K562 (cell line): ENCODE measurements around the gene DHX32. TPM values are rescaled to one million over a fixed set of nuclear protein-coding genes. Genes with fewer than 3 reads are reported as not detected.

Source experiments
- FOSL1 ChIP-seq: fragments of 200-800 bp; sonication (Bioruptor generic); conservative IDR thresholded peaks from 2 replicates; pipeline ENCODE4 v1.6.1; 2016; ENCODE audit warnings: missing genetic modification characterization, missing compliant biosample characterization
- FOXA3 ChIP-seq, 2 experiments: fragments of 450-650 bp in 1 of 2; sonication (generic) in 1 of 2; formaldehyde crosslinking; IDR thresholded peaks in 1 of 2; conservative IDR thresholded peaks in 1 of 2; 2 replicates each; pipeline versions ENCODE4 v1.4.0 to v1.8.0; 2020 to 2022; ENCODE audit warnings: mild to moderate bottlenecking in 2 of 2, missing genetic modification reagents in 1 of 2
- HNRNPL ChIP-seq: fragments of 200-400 bp; formaldehyde crosslinking; IDR thresholded peaks from 2 replicates; pipeline ENCODE4 v1.6.1; 2017; ENCODE audit warnings: low read depth, mild to moderate bottlenecking, low read length
- JUND ChIP-seq, 2 experiments: IDR thresholded peaks; 2 replicates in 1 of 2; 3 replicates in 1 of 2; pipeline ENCODE4 v1.6.1; 2011; ENCODE audit warnings: borderline replicate concordance in 2 of 2, low read depth in 2 of 2, low read length in 2 of 2, improper control_type of control experiment in 1 of 2, missing biosample characterization in 1 of 2, missing genetic modification characterization in 1 of 2, missing genetic modification reagents in 1 of 2
- NR0B1 ChIP-seq: fragments of 450-650 bp; IDR thresholded peaks from one replicate; pipeline ENCODE4 v1.6.1; 2018; ENCODE audit warnings: mild to moderate bottlenecking, moderate library complexity; ENCODE audit not compliant: partially characterized antibody
- PTTG1 ChIP-seq: fragments of 450-650 bp; IDR thresholded peaks from 2 replicates; pipeline ENCODE4 v1.6.1; 2016; ENCODE audit warnings: low read depth, mild to moderate bottlenecking, missing genetic modification characterization, missing compliant biosample characterization
- ZBTB12 ChIP-seq: fragments of 250-450 bp; sonication (Bioruptor Pico); IDR thresholded peaks from 2 replicates; pipeline ENCODE4 v1.4.0; 2020
- polyA plus RNA-seq, 8 experiments: library from polyadenylated mRNA; depleted of rRNA in 4 of 8; stranded (reverse) in 5 of 8; unstranded in 3 of 8; fragments of >200 nt; fragmentation: Nextera tagmentation in 2 of 8; fragmentation: Illumina TruSeq in 1 of 8; extraction: Ambion mirVana in 2 of 8; extraction: Trizol in 1 of 8; gene quantifications; 2 replicates each; pipeline versions ENCODE4 v1.2.1 to v1.2.3, GENCODE V29; 2011 to 2014; ENCODE audit warnings: inconsistent platforms in 1 of 8, missing spikeins in 1 of 8
- total RNA-seq, 7 experiments: library from RNA; depleted of rRNA in 6 of 7; stranded (reverse); fragments of >200 nt in 6 of 7; fragmentation: Illumina TruSeq in 2 of 7; extraction: Trizol in 2 of 7; gene quantifications; 2 replicates each; pipeline versions ENCODE4 v1.2.1 to v1.2.3, GENCODE V29; 2011 to 2021; ENCODE audit warnings: low replicate concordance in 1 of 7

The DHX32 gene
- total and polyA plus RNA-seq, 9 of the 15 experiments (the other 6 are each of a cell fraction or from before 2014, with no cell fraction given), result 5.8 to 23.5 (median 17.5) TPM

GRCh38 chr10:125828311-125828710, 52.8 kb downstream of the DHX32 start (continued):
- 0 out of 4 replicates have a peak, but pooled peaks of 1 of the 2 experiments have one; percentile 32 for TF ChIP-seq FOXA3 (CRISPR knock-in tag; conservative IDR thresholded peaks at IDR 0.05 in 1 of 2, IDR thresholded peaks at IDR 0.05 in 1 of 2)
- TF ChIP-seq NR0B1, result no peak
- no peak for TF ChIP-seq ZBTB12
- peak; percentile 24; the same call in 1 of the 2 replicates for TF ChIP-seq JUND (IDR thresholded peaks at IDR 0.05; ENCODE audit: borderline replicate concordance, low read depth, low read length)
- TF ChIP-seq JUND (tag; IDR thresholded peaks at IDR 0.05; ENCODE audit: borderline replicate concordance, low read depth, low read length), result peak; percentile 64; the same call in 1 of the 3 replicates
- TF ChIP-seq FOSL1 (tag), result peak; percentile 60; the same call in 1 of the 2 replicates
- no peak for TF ChIP-seq PTTG1 (tag)
- no peak for TF ChIP-seq HNRNPL
- TF ChIP-seq, all 486 proteins: peak for 7
